ENCODE measurements around the gene GPRASP3.
A peak's percentile ranks its signal among the peaks of the same experiment; 100 is the strongest.
"Not testable (repeated sequence)": the region's sequence is repeated elsewhere in the genome, so short reads cannot be mapped to it uniquely, and the experiment has no call there.

GPRASP3 gene, protein sequence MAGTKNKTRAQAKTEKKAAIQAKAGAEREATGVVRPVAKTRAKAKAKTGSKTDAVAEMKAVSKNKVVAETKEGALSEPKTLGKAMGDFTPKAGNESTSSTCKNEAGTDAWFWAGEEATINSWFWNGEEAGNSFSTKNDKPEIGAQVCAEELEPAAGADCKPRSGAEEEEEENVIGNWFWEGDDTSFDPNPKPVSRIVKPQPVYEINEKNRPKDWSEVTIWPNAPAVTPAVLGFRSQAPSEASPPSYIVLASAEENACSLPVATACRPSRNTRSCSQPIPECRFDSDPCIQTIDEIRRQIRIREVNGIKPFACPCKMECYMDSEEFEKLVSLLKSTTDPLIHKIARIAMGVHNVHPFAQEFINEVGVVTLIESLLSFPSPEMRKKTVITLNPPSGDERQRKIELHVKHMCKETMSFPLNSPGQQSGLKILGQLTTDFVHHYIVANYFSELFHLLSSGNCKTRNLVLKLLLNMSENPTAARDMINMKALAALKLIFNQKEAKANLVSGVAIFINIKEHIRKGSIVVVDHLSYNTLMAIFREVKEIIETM

DNA sequence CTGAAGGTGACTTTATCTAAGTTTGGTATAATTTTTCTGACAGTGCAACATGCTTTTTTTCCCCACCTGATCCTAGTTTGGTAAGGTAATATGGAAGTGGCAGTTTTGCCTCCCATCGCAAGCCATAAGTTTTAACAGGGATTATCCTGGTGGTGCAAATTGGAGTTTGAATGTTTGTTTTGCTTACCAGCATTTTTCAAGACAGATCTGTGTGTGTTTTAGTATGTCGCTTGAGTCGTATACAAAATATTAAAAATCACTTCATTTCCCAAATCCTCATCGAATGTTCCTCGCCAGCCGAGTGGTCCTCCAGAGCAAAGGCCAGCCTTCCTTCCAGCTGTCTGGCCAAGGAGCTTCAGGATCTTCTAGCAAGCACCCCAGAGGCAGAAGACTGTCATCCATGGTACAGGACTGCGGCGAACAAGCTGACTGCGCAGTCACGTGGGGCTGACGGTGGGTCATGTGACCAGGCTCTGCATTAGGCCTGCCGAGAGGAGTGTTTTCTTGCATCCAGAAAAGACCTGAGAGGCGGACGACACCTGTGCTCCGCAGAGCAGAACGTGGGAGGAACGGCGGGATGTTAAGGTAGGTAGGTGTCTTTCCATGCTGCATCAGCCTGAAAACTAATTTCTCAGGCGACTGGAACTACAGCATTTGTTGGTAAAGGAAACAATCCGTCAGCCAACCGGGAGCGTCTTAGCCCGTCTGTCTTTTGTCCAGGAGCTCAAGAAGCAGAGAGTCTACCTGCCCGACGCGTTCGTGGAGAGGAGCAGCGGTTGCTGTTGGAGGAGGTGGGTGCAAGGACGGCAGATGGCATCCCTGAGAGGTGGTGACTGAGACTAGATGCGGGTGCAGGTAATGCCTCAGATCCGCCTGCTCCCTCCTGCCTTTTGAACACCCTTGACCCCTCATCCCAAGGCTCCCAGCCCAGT is at the start of gene GPRASP3:
GPRASP3 (plus strand) TSS at position 507 of the 932 bp plus-strand sequence. CDS start 28,253 bp downstream, outside the sequence.
- Histone ChIP-seq H3K9ac (ENCODE audit: low read length) (peak within 1 kb of the TSS; percentile 54), H3K27me3 (ENCODE audit: control insufficient read depth, insufficient read depth, low read length) (no peaks in the 10 kb centered on the region; the same call in 1 of the 2 replicates), H3K4me3 (ENCODE audit: low read depth, low read length) (peak within 1 kb of the TSS; percentile 68), H3K27ac (ENCODE audit: low read depth, low read length) (no peak within 1 kb of the TSS), H3K4me1 (ENCODE audit: control insufficient read depth, insufficient read depth, low read length) (peaks cover 13% of the 10 kb centered on the region), H3K36me3 (ENCODE audit: control insufficient read depth, insufficient read depth, low read length) (no peaks in the 10 kb centered on the region), H3K9me3 (ENCODE audit: control insufficient read depth, insufficient read depth, low read depth, low read length) (no peaks in the 10 kb centered on the region)

DNA sequence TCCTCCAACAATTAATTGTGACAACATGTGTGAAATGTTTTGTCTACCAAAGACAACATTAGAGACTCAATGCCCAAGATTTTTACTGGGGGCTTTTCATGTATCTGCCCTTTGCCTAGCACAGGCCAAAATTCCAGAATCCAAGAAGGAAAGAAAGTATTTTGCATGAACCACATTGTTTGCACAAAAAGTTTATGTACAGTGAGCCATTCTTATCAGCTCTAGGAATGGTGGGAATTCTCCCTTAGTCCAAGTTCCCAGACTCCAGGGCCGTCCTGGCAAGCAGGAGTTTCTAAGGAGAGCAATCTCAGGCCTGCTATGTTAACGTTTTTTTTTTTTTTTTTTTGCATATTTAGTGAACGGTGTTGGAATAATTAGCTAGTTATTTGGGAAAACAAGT is 47.7 kb upstream of the GPRASP3 start:
- H3K36me3 ChIP-seq (ENCODE audit: control insufficient read depth, insufficient read depth, low read length) = no peaks in the 10 kb centered on the region
- no peak overlapping the region for H3K27ac ChIP-seq (ENCODE audit: low read depth, low read length)
- H3K9me3 ChIP-seq (ENCODE audit: control insufficient read depth, insufficient read depth, low read depth, low read length) = no peaks in the 10 kb centered on the region
- H3K4me3 ChIP-seq (ENCODE audit: low read depth, low read length) = no peak overlapping the region
- no peaks in the 10 kb centered on the region; the same call in 1 of the 2 replicates for H3K27me3 ChIP-seq (ENCODE audit: control insufficient read depth, insufficient read depth, low read length)
- H3K9ac ChIP-seq (ENCODE audit: low read length) = no peak overlapping the region
- peaks cover 3% of the 10 kb centered on the region; the same call in 1 of the 2 replicates for H3K4me1 ChIP-seq (ENCODE audit: control insufficient read depth, insufficient read depth, low read length)

DNA sequence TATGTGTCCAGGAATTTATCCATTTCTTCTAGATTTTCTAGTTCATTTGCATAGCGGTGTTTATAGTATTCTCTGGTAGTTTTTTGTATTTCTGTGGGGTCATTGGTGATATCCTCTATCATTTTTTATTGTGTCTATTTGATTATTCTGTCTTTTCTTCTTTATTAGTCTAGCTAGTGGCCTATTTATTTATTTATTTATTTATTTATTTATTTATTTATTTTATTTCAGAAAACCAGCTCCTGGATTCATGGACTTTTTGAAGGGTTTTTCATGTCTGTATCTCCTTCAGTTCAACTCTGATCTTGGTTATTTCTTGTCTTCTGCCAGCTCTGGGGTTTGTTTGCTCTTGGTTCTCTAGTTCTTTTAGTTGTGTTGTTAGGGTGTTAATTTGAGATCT is 43.1 kb upstream of the GPRASP3 start:
- not testable (repeated sequence) for H3K27me3 ChIP-seq (ENCODE audit: control insufficient read depth, insufficient read depth, low read length); H3K36me3 ChIP-seq (ENCODE audit: control insufficient read depth, insufficient read depth, low read length); H3K27ac ChIP-seq (ENCODE audit: low read depth, low read length); H3K4me1 ChIP-seq (ENCODE audit: control insufficient read depth, insufficient read depth, low read length); H3K9me3 ChIP-seq (ENCODE audit: control insufficient read depth, insufficient read depth, low read depth, low read length); H3K9ac ChIP-seq (ENCODE audit: low read length); H3K4me3 ChIP-seq (ENCODE audit: low read depth, low read length)

DNA sequence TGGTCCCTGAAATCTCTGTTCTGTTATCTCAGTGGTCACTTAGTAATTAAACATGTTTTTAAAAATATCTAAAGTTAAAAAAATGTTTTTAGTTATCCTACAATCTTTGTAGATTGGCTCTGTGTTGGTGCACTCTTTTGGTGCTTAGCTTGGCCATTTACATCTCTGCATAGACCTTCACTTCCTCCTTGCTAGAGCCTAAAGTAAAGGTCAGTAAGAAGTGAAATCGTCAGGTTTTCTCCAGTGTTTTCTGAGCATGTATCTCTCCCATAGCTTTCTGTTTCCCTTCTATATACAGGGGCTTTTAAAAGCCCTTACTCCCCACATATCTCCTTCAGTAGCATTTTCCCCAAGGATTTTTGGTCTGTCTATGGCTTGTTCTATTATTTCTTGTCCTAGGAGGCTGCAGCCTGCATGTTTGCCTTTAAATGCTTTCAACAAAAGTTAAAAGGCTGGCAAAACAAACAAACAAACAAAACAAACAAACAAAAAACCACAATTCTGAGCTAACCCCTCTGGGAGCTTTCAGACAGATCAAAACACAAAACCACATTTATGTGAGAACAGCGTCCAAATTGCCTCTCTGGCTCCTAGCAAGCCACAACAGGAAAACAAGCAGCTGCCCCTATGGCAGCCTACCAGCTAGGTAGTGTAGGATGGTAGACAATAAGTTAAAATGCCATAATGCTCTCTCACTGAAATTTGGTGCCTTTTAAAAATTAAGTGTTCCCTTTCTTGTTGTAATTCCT is 35.6 kb upstream of the GPRASP3 start:
- Histone ChIP-seq H3K27me3 (ENCODE audit: control insufficient read depth, insufficient read depth, low read length) (no peaks in the 10 kb centered on the region), H3K9me3 (ENCODE audit: control insufficient read depth, insufficient read depth, low read depth, low read length) (peaks cover 10% of the 10 kb centered on the region), H3K4me3 (ENCODE audit: low read depth, low read length) (no peak overlapping the region), H3K36me3 (ENCODE audit: control insufficient read depth, insufficient read depth, low read length) (no peaks in the 10 kb centered on the region), H3K4me1 (ENCODE audit: control insufficient read depth, insufficient read depth, low read length) (no peaks in the 10 kb centered on the region), H3K27ac (ENCODE audit: low read depth, low read length) (no peak overlapping the region), H3K9ac (ENCODE audit: low read length) (no peak overlapping the region)

DNA sequence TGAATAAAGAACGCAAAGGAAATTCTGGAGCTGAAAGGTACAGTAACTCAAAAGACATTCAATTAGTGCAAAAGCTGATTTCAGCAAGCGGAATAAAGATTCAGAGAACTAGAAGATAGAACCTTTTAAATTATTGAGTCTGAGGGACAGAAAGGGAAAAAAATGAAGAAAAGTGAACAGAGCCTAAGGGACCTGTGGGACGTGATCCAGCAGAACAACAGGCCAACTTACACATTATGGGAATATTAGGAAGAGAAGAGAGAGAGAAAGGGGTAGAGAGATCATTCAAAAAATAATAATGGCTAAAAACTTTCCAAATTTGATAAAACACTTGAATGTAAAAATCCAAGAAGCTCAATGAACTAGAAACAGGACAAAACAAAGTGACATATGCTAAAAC is 25.8 kb upstream of the GPRASP3 start:
- H3K9me3 ChIP-seq (ENCODE audit: control insufficient read depth, insufficient read depth, low read depth, low read length) = peaks cover 16% of the 10 kb centered on the region
- H3K4me3 ChIP-seq (ENCODE audit: low read depth, low read length) = no peak overlapping the region
- no peaks in the 10 kb centered on the region for H3K36me3 ChIP-seq (ENCODE audit: control insufficient read depth, insufficient read depth, low read length)
- H3K4me1 ChIP-seq (ENCODE audit: control insufficient read depth, insufficient read depth, low read length) = no peaks in the 10 kb centered on the region
- no peaks in the 10 kb centered on the region for H3K27me3 ChIP-seq (ENCODE audit: control insufficient read depth, insufficient read depth, low read length)
- no peak overlapping the region for H3K9ac ChIP-seq (ENCODE audit: low read length)
- no peak overlapping the region for H3K27ac ChIP-seq (ENCODE audit: low read depth, low read length)

DNA sequence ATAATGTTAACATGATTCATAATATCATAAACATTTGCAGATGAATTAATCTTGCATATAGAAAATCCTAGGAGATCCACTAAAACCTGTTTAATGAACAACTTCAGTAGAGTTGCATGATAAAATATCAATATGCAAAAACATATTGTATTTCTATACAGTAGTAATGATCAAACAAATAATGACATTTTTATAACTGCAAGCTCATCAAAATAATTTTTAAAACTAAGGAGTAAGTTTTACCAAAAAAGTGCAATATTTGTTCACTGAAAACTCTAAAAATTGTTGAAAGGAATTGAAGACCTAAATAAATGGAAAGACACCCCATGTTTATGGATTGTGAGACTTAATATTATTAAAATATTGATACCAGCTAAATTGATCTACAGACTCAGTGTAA is 24.2 kb upstream of the GPRASP3 start:
- H3K4me3 ChIP-seq (ENCODE audit: low read depth, low read length) = no peak overlapping the region
- no peak overlapping the region for H3K27ac ChIP-seq (ENCODE audit: low read depth, low read length)
- no peak overlapping the region for H3K9ac ChIP-seq (ENCODE audit: low read length)
- no peaks in the 10 kb centered on the region for H3K4me1 ChIP-seq (ENCODE audit: control insufficient read depth, insufficient read depth, low read length)
- H3K27me3 ChIP-seq (ENCODE audit: control insufficient read depth, insufficient read depth, low read length) = no peaks in the 10 kb centered on the region; the same call in 1 of the 2 replicates
- H3K9me3 ChIP-seq (ENCODE audit: control insufficient read depth, insufficient read depth, low read depth, low read length) = peaks cover 16% of the 10 kb centered on the region
- H3K36me3 ChIP-seq (ENCODE audit: control insufficient read depth, insufficient read depth, low read length) = no peaks in the 10 kb centered on the region

DNA sequence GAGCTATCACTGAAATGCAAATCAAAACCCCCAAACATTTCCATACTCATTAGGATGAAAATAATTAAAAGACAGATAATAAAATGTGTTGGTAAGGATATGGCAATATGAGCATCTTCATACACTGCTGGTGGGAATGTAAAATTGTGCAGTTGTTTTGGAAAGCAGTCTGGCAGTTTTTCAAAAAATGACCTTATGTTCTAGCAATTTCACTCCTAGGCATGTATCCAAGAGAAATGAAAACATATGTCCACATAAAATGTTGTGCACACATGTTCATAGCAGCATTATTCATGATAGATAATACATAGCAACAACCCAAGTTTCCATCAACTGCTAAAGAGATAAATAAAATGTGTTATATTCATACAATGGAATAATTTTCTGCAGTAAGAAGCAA is 23.0 kb upstream of the GPRASP3 start:
- H3K9me3 ChIP-seq (ENCODE audit: control insufficient read depth, insufficient read depth, low read depth, low read length) = peaks cover 6% of the 10 kb centered on the region; the same call in 1 of the 2 replicates
- H3K4me1 ChIP-seq (ENCODE audit: control insufficient read depth, insufficient read depth, low read length) = no peaks in the 10 kb centered on the region
- H3K27ac ChIP-seq (ENCODE audit: low read depth, low read length) = no peak overlapping the region
- no peaks in the 10 kb centered on the region for H3K36me3 ChIP-seq (ENCODE audit: control insufficient read depth, insufficient read depth, low read length)
- no peak overlapping the region for H3K4me3 ChIP-seq (ENCODE audit: low read depth, low read length)
- no peak overlapping the region for H3K9ac ChIP-seq (ENCODE audit: low read length)
- no peaks in the 10 kb centered on the region; the same call in 1 of the 2 replicates for H3K27me3 ChIP-seq (ENCODE audit: control insufficient read depth, insufficient read depth, low read length)

DNA sequence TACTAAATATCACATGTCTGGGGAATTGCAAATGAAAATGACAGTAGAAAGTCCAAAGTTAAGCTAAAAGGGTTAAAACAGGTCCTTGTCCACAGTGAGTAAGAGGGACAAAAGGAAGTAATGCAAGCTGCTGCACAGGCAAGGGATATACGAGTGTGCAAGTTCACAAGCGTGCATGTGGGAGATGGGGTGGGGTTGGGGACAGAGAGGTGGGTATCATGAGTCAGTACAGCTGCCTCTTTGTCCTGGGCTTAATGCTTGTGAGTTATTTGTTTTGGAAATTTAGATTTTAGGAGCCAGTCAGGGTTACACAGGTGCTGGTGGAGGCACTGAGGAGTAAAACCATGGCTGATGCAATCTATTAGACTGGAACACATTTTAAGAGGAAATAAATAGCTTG is 11.6 kb upstream of the GPRASP3 start:
- Histone ChIP-seq H3K27me3 (ENCODE audit: control insufficient read depth, insufficient read depth, low read length) (peaks cover 25% of the 10 kb centered on the region), H3K4me1 (ENCODE audit: control insufficient read depth, insufficient read depth, low read length) (no peaks in the 10 kb centered on the region), H3K9ac (ENCODE audit: low read length) (no peak overlapping the region), H3K27ac (ENCODE audit: low read depth, low read length) (no peak overlapping the region), H3K4me3 (ENCODE audit: low read depth, low read length) (no peak overlapping the region), H3K36me3 (ENCODE audit: control insufficient read depth, insufficient read depth, low read length) (peaks cover 3% of the 10 kb centered on the region), H3K9me3 (ENCODE audit: control insufficient read depth, insufficient read depth, low read depth, low read length) (peaks cover 2% of the 10 kb centered on the region; the same call in 1 of the 2 replicates)

DNA sequence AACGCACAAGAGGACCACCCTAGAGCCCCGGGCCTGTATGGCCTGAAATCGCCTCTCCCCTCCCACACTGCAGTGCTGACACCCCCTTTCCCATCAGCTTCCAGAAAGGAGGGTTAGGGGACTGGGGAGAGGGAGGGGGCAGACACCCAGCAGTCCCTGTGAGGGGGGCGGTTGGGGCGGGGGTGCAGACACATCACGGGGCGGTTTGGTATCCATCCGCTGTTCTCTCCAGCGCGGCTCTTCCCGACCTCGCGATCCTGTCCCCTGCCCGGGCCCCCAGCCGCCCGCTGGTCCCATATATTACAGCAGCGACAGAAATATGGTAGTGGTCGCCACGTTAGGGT is 8.7 kb upstream of the GPRASP3 start:
- H3K4me1 ChIP-seq (ENCODE audit: control insufficient read depth, insufficient read depth, low read length) = no peaks in the 10 kb centered on the region
- H3K27me3 ChIP-seq (ENCODE audit: control insufficient read depth, insufficient read depth, low read length) = peaks cover 25% of the 10 kb centered on the region
- peak overlapping the region; percentile 64 for H3K4me3 ChIP-seq (ENCODE audit: low read depth, low read length)
- H3K36me3 ChIP-seq (ENCODE audit: control insufficient read depth, insufficient read depth, low read length) = peaks cover 6% of the 10 kb centered on the region
- H3K9ac ChIP-seq (ENCODE audit: low read length) = peak overlapping the region; percentile 5
- no peak overlapping the region for H3K27ac ChIP-seq (ENCODE audit: low read depth, low read length)
- H3K9me3 ChIP-seq (ENCODE audit: control insufficient read depth, insufficient read depth, low read depth, low read length) = 0 out of 2 replicates have a peak, but pooled peaks cover 2% of the 10 kb centered on the region

DNA sequence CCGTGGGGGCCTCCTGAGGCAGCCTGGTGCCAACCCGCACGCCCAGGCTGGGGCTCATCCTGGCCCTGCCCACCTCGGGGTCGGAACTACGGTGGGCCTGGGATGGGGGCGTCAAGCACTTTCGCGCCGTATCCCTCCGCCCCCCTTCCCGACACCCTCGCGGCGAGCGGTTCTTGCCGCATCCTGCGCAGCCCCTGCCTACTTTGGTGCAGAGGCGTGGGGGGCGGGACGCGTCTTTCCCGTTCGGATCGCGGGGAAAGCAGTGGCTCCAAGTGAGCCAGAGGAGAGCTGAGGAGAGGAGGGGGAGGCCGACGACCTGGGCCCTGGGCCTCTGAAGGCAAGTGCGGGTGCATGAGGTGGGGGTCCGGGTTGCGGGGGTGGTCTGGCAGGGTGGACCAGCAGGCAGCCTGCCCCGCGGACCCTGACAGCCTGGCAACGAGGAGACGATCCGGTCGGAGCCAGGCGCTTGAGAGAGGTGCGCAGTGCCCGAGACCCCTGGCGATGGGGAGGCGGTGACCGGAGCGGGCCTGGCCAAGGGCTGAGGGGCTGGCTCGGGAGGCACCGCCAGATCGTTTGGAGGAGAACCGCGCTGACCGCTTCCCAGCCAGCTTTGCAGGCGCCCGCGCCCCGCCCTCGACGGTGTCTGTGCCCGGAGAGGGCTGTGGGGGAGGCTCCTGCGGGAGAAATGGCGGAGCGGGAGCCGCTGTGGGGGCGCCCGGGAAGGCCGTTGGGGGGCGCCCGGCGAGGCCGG is 8.2 kb upstream of the GPRASP3 start, which contains the start of gene GPRASP2:
GPRASP2 (plus strand) TSS at position 233 of the 751 bp plus-strand sequence. CDS start 2,422 bp downstream, outside the sequence.
- H3K4me1 ChIP-seq (ENCODE audit: control insufficient read depth, insufficient read depth, low read length) = no peaks in the 10 kb centered on the region
- H3K9ac ChIP-seq (ENCODE audit: low read length) = peak within 1 kb of the TSS; percentile 61
- peak within 1 kb of the TSS; percentile 64 for H3K4me3 ChIP-seq (ENCODE audit: low read depth, low read length)
- 0 out of 2 replicates have a peak, but pooled peaks cover 2% of the 10 kb centered on the region for H3K9me3 ChIP-seq (ENCODE audit: control insufficient read depth, insufficient read depth, low read depth, low read length)
- H3K27ac ChIP-seq (ENCODE audit: low read depth, low read length) = no peak within 1 kb of the TSS
- peaks cover 6% of the 10 kb centered on the region for H3K36me3 ChIP-seq (ENCODE audit: control insufficient read depth, insufficient read depth, low read length)
- peaks cover 25% of the 10 kb centered on the region for H3K27me3 ChIP-seq (ENCODE audit: control insufficient read depth, insufficient read depth, low read length)

Measured in HUES6 (cell line).